HG02870 (cell line): ENCODE results near the gene WIPF2.

Experiments
- ATAC-seq: cut with Tn5 transposase; IDR thresholded peaks from one replicate; pipeline ENCODE4 v1.9.1; 2021; ENCODE audit warnings: mild to moderate bottlenecking, moderate library complexity; ENCODE audit not compliant: unreplicated experiment

The WIPF2 gene

DNA sequence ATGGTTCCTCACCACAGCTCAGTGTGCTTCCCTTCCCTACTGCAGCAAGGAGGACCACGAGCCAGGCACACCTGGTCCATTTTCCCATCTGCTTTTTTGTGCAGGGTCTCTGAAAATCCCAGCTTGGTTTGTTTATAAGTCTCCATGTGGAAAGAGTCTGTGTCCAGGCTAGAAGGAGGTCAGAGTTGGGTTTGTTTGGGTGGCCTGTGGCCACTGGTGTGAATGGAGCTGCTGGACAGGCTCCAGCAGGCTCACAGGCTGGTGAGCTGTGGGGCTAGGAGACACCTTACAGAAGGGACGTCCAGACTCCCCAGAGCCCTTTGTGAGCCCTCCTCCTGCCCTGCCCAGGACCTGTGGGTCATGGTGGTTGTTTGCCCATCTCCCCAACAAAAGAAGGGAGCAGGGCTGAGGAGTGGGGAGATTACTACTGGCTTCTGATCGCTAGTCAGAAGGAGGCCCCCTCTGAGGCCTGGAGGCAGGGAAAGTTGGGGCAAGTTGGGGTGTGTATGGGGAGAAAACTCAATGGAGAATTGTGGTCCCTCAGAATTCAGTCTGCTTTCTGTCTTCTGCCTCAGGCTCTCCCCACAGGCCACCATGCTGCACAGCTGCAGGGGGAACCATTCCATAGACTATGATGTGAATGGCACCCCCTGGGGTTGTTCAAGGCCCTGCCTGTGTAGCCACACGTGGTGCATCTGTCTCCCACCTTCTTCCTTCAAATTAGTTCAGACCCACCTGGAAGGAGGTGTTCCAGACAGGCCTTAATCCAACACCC lies 94.0 kb downstream of the WIPF2 start:
- no peak for ATAC-seq

DNA sequence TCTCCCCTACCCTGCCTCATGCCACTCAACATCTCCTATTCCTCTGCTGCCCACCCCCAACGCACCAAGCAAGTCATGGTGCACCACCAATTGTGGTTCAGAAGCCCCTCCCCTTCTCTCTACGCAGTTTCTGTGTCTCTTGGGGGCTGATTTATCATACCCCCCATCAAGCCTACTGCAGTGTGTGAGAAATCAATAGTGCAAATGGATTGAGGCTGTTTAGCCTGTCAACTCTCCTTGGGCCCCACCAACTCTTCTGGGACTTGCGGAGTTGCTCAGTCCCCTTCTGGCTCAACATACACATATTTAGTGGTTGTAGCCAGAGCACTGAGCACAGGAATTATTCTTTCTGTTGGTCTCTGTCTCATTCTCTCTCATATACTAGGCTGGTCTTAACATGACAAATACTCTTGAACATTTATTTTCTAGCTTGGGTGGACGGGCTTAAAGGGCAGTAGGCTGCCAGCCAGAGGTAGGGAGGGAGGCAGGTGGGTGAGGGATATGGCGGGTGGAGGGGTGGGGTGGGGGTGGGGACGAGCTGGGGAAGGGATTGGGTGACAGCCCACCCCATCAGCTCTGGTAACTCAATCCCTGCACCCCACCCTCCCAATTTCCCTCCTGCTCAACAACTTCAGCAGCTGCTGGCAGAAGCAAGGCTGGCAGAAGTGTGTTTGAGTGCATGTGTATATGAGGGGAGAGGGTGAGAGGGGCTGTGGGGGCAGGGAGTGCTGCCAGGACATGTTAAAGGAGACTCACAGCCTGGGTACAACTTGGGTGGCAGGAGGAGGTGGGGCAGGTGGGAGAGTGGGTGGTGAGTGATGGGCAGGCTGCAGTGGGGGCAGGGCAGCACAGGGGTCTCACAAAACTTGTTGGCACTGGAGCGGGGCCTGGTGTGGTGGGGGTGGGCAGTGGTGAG lies 94.8 kb downstream of the WIPF2 start:
- ATAC-seq, result no peak

DNA sequence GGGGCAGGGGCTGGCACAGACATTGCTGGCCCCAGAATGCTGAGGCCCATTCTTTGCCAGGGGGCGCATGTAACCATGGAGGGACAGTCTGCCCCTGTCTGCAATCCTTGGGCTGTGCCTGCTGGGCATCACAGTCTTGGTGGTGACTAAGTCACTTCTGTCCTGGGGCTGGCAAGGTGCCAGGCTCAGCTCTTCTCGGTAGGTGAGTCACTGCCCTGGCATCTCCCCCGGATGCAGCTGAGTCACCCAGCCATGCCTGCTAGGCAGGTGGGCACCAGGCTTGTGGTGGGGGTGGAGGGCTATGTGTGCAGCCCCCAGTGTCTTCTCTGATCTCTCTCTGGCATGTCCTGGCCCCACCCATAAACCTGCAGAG lies 95.5 kb downstream of the WIPF2 start:
- ATAC-seq, result no peak

DNA sequence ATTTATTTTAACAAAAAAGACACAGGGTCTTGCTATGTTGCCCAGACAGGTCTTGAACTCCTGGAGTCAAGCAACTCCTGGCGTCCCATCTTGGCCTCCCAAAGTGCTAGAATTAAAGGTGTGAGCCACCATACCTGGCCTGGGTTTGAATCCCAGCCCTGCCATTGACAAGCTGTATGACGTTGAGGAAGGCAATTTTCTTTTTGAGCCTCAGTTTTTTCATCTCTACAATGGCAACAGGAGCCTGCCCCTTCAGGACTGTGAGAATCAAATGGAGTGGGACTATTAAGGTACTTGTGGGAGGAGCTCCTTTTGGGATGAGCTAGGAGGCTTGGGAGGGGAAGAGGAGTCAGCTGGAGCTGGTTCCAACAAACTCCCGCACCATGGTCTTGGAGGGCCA lies 96.1 kb downstream of the WIPF2 start:
- ATAC-seq, result no peak

DNA sequence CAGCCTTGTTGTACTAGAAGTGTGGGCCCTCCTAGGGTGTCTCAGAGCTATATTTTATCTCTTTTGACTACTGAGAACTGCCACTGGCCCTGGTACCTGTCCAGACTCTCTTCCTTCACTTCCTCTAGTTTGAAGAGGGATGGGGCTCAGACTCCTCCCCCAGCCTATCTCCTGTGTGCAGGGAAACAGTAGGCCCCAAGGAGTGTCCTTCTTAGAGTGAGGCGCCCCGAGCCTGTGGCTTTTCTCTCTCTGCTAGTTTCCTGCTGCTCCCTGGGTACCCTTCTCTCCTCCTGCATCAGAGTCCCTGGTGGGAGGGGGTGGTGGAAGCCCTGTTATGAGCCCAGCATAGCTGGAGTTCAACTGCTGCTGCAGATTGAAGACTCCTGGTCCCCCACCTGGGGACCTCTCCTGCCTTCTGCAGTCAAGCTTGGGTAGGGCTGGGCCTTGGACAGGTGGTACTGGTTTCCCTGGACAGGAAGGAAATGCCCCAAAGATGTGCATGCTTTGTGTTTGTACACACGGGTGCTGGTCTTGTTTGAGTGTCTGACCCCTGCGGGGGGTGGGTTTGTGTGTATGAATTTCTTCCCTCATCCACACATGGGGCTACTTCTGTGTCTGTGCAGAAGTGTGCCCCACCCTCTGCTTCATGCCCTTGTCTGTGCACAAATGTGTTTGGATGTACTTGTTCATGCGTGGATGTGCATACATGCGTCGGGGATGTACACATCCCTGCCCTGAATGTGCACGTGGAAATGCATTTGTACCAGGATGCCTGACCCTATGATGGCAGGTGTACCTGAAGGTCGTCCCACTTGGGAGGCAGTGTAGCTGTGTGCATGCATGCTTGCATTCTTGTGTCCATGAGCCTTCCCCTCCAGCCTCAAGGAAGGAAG lies 96.8 kb downstream of the WIPF2 start:
- ATAC-seq, result no peak

DNA sequence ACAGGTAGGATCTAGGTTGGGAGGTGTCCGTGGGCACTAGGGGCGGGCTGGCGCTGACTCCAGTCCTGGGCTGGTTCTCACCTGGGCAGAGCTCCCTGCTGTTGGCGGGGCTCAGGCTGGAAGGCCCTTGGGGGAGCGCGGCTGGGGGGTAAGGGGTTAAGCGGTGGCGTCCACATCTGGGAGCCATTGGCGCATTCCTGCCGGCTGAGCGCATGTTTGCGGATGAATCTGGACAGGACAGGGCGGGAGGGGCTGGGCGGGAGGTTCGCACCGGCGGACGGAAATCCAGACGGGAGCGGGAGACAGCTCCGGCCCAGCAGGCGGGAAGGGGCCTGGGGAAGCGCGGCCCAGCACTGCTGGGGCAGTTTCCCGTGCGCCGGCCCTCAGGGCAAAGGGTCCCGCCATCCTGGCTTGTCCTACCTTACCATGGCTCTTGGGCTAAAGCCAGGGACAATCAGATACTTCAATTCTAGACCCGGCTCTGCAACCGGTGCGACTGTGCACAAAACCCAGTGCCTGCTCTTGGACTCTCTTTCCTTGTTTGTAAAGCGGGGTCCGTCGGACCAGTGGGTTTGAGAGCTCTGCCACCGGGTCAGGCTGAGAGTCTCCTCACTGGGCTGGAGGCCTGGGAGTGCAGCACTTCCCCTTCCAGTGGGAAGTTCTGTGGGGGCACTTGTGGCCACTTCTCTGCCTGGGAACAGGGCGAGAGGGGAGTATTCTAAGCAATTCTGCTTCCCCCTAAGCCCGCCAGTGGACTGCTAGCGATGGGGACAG lies 97.7 kb downstream of the WIPF2 start:
- no peak for ATAC-seq

DNA sequence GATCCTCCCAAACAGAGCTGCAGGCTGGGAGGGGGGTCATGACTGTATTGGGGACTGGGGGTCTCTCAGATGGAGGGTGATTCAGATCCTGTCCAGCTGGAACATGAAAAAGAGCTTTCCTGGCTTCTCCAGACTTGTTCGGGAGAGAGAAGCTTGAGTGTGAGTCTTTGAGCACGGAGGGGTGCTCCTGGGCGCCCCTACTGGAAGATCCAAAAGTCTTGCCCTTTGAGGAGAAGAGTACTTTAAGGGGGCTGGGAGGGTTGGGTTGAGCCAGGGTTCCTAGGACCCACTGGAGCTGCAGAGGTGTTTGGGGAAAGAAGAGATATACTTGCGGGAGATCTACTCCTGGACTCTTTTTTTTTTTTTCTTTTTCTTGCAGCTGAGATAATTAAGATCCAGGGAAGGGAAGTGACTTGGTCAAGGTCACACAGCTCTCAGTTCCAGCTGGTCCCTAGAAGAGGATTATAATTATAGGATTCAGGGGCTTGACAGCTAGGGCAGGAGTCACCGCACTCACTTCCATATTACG lies 98.3 kb downstream of the WIPF2 start:
- ATAC-seq, result no peak

DNA sequence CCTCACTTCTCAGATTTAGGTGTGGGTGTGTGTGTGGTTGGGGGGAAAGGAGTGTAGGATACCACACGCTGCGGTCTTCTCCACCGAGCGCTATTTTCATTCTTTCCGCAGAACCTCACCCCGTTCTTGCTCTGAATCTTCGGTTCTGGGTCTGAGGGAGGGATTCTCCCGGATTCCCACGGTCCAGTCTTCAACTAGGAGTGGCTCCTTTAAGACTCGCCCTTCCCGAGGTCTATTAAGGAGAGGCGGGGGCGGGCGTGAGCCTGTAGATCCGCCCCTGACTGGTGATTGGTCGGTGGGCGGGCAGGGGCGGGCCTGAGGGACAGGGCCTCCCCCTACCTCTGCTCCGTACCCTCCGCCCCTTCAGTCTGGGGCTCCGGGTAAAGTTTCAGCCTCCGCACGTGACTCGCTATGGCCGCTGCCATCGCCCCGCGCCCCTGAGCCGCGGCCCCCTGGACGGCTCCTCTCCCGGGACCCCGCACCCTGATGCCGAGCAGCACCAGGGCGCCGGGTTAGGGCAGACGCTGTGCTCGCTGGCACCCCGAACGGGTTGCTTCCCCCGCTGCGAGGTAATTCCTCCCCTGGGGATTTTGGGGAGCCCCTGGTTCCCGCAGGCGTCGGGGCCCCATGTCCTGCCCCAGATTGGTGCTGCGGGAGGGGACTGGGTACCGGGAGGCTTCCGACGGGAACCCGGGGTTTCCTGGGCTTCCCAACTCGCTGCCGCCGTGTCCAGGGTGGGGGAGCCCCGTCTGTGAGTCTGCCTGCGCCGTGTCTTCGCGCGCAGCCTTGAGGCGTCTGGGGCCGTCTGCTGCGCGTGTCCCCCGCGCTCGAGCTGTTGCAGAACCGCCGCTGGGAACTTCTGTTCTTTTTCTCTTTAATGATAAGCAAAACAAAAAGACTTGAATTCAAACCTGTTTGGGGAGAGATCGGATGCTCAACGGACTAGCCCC lies 99.1 kb downstream of the WIPF2 start:
- ATAC-seq, result peak; percentile 63

DNA sequence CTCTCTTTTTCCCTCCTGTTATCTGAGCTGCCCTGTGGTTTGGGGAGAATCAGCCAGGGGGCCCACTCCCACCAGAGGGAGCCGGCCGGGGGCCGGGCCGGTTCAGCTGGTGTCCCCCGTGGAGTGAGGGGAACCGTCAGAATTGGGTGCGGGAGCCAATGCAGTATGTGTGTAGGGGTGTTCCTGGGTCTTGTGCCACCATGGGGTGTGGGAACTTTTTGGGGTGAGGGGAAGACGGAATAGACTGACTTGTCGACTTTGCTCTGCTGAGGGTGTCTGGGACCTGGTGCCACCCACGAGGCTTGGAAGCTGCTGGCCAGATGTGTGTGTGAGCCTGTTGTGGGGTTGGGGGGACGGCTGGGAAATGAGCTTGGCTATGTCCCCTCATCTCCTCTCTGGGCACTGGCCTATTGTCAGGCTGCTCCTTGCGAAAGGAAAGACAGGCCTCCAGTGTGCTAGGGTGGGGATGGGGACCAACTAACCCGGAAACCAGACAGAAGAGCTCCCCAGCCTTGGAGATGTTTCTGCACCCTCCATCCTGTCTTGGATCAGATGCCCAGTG lies 99.8 kb downstream of the WIPF2 start:
- ATAC-seq, result no peak

DNA sequence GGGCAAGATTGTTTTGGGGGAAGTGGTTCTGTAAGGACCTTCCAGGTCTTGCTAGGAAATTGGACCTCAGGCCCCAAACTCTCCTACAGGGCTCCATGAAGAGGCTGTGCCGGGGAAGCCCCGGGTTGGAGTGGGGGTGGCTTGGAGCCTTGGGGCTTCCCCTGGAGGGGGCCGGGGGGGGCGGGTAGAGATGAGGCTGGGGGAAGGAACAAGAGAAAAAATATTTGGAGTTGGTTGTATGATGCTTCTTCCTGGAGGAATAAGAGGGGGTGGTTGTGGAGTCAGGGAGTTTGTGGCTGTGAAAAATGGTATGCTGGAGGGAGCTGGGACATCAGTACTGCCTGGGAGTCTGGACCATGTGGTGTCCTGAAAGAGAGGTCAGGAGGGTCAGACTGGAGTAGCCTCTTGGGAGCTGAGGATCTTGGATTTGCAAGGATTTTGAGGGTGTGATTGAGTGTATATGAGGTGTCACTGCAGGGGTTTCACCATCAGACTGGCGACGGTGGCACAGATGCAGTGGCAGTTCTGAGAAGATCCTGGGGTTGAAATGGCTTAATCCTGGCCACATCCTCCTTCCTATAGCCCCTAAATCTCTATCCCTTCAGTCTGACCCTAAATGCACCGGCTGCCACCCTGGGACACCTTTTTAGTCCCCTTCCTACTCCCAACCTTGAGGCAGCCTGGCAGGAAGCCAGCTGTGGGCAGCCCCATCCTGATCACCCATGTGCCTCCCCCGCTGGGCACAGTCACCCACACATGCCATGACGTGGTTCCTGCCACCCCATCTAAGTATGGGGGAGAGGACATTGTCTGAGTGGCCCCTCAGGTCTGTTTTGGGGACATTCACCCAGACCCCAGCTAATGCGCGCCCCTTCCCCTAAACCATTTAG lies 100.8 kb downstream of the WIPF2 start:
- ATAC-seq, result no peak

DNA sequence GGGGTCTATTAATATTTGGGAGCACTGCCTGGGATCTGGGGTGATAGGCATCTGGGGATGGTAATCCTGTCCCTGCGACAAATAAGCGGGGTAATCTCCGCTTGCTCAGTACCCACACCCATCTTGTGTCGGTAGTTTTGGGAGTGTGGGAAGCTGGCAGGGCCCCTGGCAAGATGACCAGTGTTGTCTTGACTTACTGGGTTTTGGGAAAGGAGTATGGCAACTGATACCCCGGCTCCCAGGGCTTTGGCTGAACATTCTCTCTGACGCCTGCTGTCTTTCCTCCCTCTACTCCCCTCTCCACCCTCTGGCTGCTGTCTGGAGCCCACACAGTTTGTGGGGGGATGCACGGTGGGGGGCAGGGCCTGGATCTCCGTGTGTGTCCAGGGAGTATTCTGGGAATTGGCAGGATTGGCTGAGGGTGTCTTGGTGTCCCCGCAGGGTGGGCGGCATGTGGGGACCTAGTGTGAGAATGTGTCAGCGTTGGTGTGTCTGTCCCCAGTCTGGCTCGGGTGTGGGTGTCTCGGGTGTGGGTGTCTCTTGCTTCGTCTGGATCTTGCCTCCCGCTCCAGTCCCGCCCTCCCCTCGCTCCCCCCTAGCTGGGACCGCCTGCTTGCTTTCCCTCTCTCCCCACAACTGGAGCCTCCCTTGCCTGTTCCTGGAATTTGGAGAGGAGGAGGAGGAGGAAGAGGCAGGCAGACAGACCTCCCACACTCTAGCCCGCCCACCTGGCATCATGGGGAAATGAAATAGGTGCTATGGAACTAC lies 101.8 kb downstream of the WIPF2 start:
- no peak for ATAC-seq

DNA sequence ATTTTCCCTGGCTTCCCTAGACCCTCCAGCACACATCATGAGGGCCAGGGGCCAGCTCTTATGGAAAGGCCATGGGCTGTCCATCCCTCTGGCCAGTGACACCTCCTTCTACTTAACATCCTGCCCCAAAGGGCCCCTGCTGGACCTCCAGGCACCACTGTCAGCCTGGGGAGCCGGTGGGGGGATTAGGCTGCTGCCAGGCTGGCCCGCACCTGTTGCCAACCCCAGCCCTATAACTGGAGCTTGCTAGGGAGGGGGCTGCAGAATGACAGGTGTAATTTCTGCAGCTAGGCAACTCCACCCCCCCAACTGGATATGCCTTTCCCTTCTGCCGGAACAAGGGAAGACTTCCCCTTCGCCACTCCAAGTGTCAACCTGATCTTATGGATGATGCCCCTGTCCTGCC lies 102.4 kb downstream of the WIPF2 start:
- ATAC-seq, result no peak

DNA sequence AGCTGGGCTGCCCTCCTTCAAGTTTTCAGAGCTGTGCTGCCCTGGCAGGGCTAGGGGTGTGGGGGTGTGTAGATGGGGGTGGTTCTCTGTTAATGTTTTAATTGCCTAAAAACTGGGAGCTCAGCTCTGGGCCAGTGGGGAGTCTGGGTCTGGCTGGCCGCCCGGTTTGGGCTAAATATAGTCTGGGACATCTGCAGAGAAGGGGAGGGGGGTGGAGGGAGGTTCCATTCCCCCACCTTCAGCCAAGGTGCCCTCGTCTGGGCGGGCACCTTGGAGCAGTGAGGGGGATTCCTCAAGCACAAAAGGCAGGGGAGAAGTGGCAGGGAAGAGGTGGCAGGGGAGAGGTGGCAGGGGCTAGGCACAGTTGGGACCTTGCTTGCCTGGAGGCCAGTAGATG lies 102.9 kb downstream of the WIPF2 start:
- ATAC-seq, result no peak

DNA sequence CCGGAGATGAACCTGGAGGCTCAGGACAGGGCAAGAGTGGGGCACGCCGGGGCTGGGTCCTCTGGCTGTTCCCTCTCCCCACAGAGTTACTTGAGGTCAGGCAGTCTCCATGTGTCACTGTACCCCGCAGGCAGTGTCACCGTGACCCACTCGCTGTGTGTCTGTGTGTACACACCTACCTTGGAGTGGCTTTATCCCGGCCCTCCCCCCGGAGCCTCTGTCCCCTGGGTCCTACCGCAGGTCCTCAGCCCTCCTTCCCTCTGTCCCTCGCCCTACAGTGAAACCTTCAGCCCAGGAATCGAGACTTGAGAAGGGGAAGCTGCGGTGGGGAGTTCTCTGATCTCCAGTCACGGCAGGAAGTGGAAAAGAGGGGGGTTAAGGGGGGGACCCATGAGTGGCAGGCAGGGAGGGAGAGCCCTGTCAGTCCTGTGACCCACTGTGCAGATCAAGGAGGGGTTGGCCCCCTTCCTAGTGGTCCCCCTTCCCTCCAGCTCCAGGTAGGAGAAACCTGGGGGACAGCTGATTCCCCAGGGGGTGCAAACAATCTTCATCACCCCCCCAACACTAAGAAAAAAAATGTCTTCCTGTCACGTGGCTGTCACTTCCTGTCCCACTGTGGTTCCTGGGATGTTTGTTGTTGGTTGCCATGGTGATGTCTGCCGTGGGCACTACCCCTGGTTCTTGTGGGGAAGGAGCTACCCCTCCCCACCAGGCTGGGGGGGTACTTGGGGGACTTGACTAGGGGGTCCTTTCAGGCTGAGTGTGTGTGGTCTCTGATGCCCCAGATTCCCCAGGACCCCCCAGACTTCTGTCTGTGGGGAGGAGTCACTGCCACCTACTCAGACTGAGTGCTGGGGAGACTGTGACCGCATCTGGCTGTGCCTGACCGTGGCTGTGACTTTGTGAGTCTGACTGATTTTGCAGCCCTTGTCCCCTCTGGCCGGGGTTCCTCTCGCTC lies 103.5 kb downstream of the WIPF2 start:
- no peak for ATAC-seq

DNA sequence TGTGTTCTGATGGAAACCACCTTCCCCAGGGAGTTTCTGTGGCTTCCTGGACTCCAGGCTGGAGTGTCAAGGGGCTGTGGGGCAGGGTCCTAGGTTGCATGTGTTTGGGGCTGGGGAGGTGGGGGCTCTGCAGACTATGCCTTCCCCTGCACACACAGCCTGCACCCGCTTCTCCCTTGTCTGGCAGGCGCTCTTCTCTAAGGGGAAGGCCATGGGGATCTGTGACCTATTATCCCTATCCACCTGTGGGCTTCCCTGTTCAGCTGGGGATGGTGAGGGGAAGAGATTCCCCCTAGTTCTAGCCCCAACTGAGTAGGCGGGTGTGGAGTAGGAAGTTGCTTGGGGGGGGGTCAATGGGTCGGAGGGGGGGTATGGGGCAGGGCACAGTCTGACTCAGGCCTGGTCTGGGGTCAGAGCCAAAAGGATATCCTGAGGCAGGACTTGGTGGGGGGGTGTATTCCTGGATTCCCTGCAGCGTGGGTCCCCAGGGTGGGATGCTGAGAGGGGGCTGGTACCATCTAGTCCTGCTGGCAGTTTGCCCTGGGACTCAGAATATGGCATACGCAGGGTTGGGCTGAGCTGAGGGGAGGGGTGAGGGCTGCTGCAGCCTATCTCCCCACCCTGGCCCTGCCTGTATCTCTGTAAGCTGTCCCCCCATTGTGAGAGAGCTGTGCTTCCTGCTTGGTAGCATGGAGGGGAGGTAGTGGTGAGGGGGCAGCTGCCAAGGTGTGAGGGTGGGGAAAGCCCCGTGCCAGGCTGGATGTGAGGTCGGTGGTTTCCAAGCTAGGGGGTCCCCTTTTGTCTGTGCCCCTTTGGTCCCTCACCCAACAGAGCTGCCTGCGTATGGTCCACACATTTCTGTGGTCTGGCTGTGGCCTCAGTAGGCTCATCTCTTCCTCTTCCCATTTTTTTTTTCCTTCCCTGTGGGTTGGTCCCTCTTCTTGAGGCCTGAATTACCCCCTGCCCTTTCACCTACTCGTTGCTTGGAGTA lies 104.6 kb downstream of the WIPF2 start:
- ATAC-seq, result no peak
